ENCODE measurements around the gene FTSJ3. TPM values are rescaled to one million over a fixed set of nuclear protein-coding genes. Genes with fewer than 3 reads are reported as not detected.

The FTSJ3 gene
- total and polyA plus RNA-seq, 2 of the 13 experiments (the other 11 are each of a cell fraction or from before 2014, with no cell fraction given), result 26.0 to 64.2 TPM

- FAIRE-seq (no peak), ATAC-seq (no peak), DNase-seq (ENCODE audit: low spot score) (no peak)
- no peak overlapping the region for H3K4me2 ChIP-seq (ENCODE audit: low read depth, low read length)
- no peak overlapping the region for H2AFZ ChIP-seq (ENCODE audit: low read length)
- no peak overlapping the region for H3K27ac ChIP-seq (ENCODE audit: extremely low read length, insufficient read depth, low read length)
- peaks cover 12% of the 10 kb centered on the region; the same call in 1 of the 2 replicates for H4K20me1 ChIP-seq (ENCODE audit: insufficient read depth, low read length)
- POLR2A ChIA-PET, result interaction anchor here (1.4 to 4.4 kb wide), 3 partner anchors 8 to 64 kb away, joined by 4 to 37 read pairs (median 33); partner anchors contain the start of genes CCDC47, DDX42, FTSJ3 and PSMC5
- TF ChIP-seq HNF4A (CRISPR knock-in tag; IDR thresholded peaks at IDR 0.05) (no peak), HOXA7 (CRISPR knock-in tag; IDR thresholded peaks at IDR 0.05) (0 out of 2 replicates have a peak, but pooled peaks have one; percentile 32)
- no peaks in the 10 kb centered on the region; a peak in 1 of 5 replicates for H3K27me3 ChIP-seq (ENCODE audit: control insufficient read depth in 1 of 2, insufficient read depth in 2 of 2, low read length in 2 of 2)
- H3K4me3 ChIP-seq (replicated peaks in 1 of 3; ENCODE audit: insufficient read depth in 1 of 3, low read depth in 2 of 3, low read length in 3 of 3), result no peak overlapping the region
- peaks cover 29 to 47% of the 10 kb centered on the region in 2 experiments for H3K36me3 ChIP-seq (replicated peaks in 1 of 2; ENCODE audit: control insufficient read depth in 1 of 2, insufficient read depth in 2 of 2, low read length in 2 of 2)
- no peaks in the 10 kb centered on the region for H3K9me3 ChIP-seq (ENCODE audit: low read length)
- peaks cover 31% of the 10 kb centered on the region for H3K4me1 ChIP-seq (ENCODE audit: insufficient read depth, low read length)
- WGBS (ENCODE audit: low lambda C conversion rate), result 95% methylated on average over 5 of the region's 5 CpGs
- in situ Hi-C loops (cut with HindIII; ENCODE audit: extremely low pct_ligation_motif_present, low pct_unique_long_range_greater_than_20kb), result no loop called here
- H3K79me2 ChIP-seq (ENCODE audit: insufficient read depth, low read length), result peaks cover 46% of the 10 kb centered on the region
- CTCF ChIA-PET (ENCODE audit: low intra/inter-chr PET ratio, low total read pairs), result no interaction called here
- no peak overlapping the region for H3K9ac ChIP-seq (ENCODE audit: insufficient read depth, low read depth, low read length)
- intact Hi-C loops (cut with micrococcal nuclease; ENCODE audit: unreplicated experiment), result no loop called here
- BruUV-seq (replicated peaks), result no TSS peak
Measured at GRCh38 chr17:63837962-63838600, 10.6 kb upstream of the FTSJ3 start.

GRCh38 chr17:63837480-63837879 lies 10.0 kb upstream of the FTSJ3 start:
- in situ Hi-C loops (cut with HindIII; ENCODE audit: extremely low pct_ligation_motif_present, low pct_unique_long_range_greater_than_20kb), result no loop called here
- Histone ChIP-seq H2AFZ (ENCODE audit: low read length) (no peak overlapping the region), H3K4me3 (replicated peaks in 1 of 3; ENCODE audit: insufficient read depth in 1 of 3, low read depth in 2 of 3, low read length in 3 of 3) (no peak overlapping the region), H3K27ac (ENCODE audit: extremely low read length, insufficient read depth, low read length) (no peak overlapping the region), H3K9ac (ENCODE audit: insufficient read depth, low read depth, low read length) (no peak overlapping the region), H3K36me3 (replicated peaks in 1 of 2; ENCODE audit: control insufficient read depth in 1 of 2, insufficient read depth in 2 of 2, low read length in 2 of 2) (peaks cover 34 to 53% of the 10 kb centered on the region in 2 experiments), H3K79me2 (ENCODE audit: insufficient read depth, low read length) (peaks cover 46% of the 10 kb centered on the region), H3K4me1 (ENCODE audit: insufficient read depth, low read length) (peaks cover 31% of the 10 kb centered on the region), H3K27me3 (ENCODE audit: control insufficient read depth in 1 of 2, insufficient read depth in 2 of 2, low read length in 2 of 2) (no peaks in the 10 kb centered on the region; a peak in 1 of 5 replicates), H3K4me2 (ENCODE audit: low read depth, low read length) (no peak overlapping the region), H4K20me1 (ENCODE audit: insufficient read depth, low read length) (peaks cover 12% of the 10 kb centered on the region; the same call in 1 of the 2 replicates), H3K9me3 (ENCODE audit: low read length) (no peaks in the 10 kb centered on the region)
- POLR2A ChIA-PET, result interaction anchor here (1.4 kb wide), 1 partner anchor 7 kb away, joined by 4 read pairs; no protein-coding TSS in a partner anchor
- BruUV-seq (replicated peaks), result no TSS peak
- CTCF ChIA-PET (ENCODE audit: low intra/inter-chr PET ratio, low total read pairs), result no interaction called here
- ATAC-seq (no peak), FAIRE-seq (no peak), DNase-seq (ENCODE audit: low spot score) (no peak)
- intact Hi-C loops (cut with micrococcal nuclease; ENCODE audit: unreplicated experiment), result no loop called here
- no CpG with 5 or more reads among the region's 12 CpGs for WGBS (ENCODE audit: low lambda C conversion rate)
- no peak for TF ChIP-seq MIER2 (CRISPR knock-in tag; IDR thresholded peaks at IDR 0.05)
- TF ChIP-seq AGO2 (optimal IDR thresholded peaks at IDR 0.05; ENCODE audit: low read depth, low read length), result peak; percentile 71
- 0 out of 2 replicates have a peak, but pooled peaks have one; percentile 38 for TF ChIP-seq RBFOX2 (IDR thresholded peaks at IDR 0.05; ENCODE audit: low read depth, low read length)
- TF ChIP-seq, protein P1, sequence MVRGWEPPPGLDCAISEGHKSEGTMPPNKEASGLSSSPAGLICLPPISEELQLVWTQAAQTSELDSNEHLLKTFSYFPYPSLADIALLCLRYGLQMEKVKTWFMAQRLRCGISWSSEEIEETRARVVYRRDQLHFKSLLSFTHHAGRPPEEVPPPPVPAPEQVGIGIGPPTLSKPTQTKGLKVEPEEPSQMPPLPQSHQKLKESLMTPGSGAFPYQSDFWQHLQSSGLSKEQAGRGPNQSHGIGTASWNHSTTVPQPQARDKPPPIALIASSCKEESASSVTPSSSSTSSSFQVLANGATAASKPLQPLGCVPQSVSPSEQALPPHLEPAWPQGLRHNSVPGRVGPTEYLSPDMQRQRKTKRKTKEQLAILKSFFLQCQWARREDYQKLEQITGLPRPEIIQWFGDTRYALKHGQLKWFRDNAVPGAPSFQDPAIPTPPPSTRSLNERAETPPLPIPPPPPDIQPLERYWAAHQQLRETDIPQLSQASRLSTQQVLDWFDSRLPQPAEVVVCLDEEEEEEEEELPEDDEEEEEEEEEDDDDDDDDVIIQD (CRISPR knock-in tag; IDR thresholded peaks at IDR 0.05; ENCODE audit: low read depth), result no peak
- TF ChIP-seq ATF1 (CRISPR knock-in tag; IDR thresholded peaks at IDR 0.05), result no peak
- TF ChIP-seq POLR2G (IDR thresholded peaks at IDR 0.05; ENCODE audit: low read depth, low read length), result 0 out of 2 replicates have a peak, but pooled peaks have one; percentile 20
- TF ChIP-seq ZFP36 (IDR thresholded peaks at IDR 0.05; ENCODE audit: borderline replicate concordance, low read depth, low read length, partially characterized antibody), result no peak
- no peak for TF ChIP-seq HNF4A (CRISPR knock-in tag; IDR thresholded peaks at IDR 0.05)
- TF ChIP-seq HNRNPL (IDR thresholded peaks at IDR 0.05; ENCODE audit: low read depth, low read length), result 0 out of 2 replicates have a peak, but pooled peaks have one; percentile 37

All from HepG2 (cell line).